Ectodermal cell (in vitro differentiated cells): ENCODE data around the gene FAM120C.

ENCODE experiments used
- H3K27ac ChIP-seq: 2 replicates; pipeline ENCODE4 v1.7.0; 2013; ENCODE audit warnings: mild to moderate bottlenecking, low read depth, low read length; ENCODE audit not compliant: insufficient read depth, poor library complexity, severe bottlenecking
- H3K27me3 ChIP-seq: 2 replicates; pipeline ENCODE4 v1.7.0; 2013; ENCODE audit warnings: mild to moderate bottlenecking, low read length; ENCODE audit not compliant: insufficient read depth, control insufficient read depth, poor library complexity, severe bottlenecking
- H3K36me3 ChIP-seq: one replicate; pipeline ENCODE4 v1.7.0; 2013; ENCODE audit warnings: low read length; ENCODE audit not compliant: control insufficient read depth, insufficient read depth
- H3K4me1 ChIP-seq: one replicate; pipeline ENCODE4 v1.7.0; 2013; ENCODE audit warnings: low read length; ENCODE audit not compliant: control insufficient read depth, insufficient read depth
- H3K4me3 ChIP-seq: 2 replicates; pipeline ENCODE4 v1.7.0; 2013; ENCODE audit warnings: low read depth, low read length, control low read depth; ENCODE audit not compliant: insufficient read depth
- H3K9me3 ChIP-seq: 2 replicates; pipeline ENCODE4 v1.7.0; 2013; ENCODE audit warnings: mild to moderate bottlenecking, low read length, moderate library complexity; ENCODE audit not compliant: control insufficient read depth
- WGBS, 2 experiments: methylation state at CpG; one replicate each; pipeline ENCODE4 v1.1.7; 2013; ENCODE audit warnings: missing lambda C conversion rate in 2 of 2; 5-methylcytosine and 5-hydroxymethylcytosine counted together

Gene FAM120C

DNA sequence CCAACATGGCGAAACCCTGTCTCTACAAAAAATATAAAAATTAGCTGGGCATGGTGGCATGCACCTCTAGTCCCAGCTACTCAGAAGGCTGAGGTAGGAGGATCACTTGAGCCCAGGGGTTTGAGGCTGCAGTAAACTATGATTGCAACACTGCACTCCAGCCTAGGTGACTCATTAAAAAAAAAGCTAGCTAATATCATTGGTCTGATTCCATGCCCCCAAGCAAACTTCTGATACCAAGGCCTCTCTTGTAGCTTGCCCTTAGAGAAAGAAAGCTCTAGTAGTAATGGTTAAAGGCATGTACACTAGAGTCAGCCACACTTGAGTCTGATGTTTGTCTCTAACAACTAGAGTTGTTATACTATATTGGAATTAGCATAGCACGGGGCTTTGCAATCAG is 106.2 kb downstream of the FAM120C start:
- Histone ChIP-seq H3K4me1 (no peaks in the 10 kb centered on the region), H3K4me3 (no peak overlapping the region), H3K36me3 (no peaks in the 10 kb centered on the region), H3K9me3 (no peaks in the 10 kb centered on the region), H3K27me3 (no peaks in the 10 kb centered on the region), H3K27ac (no peak overlapping the region)
- WGBS, 2 experiments: 95 to 98% methylated on average over 2 of the region's 2 CpGs

DNA sequence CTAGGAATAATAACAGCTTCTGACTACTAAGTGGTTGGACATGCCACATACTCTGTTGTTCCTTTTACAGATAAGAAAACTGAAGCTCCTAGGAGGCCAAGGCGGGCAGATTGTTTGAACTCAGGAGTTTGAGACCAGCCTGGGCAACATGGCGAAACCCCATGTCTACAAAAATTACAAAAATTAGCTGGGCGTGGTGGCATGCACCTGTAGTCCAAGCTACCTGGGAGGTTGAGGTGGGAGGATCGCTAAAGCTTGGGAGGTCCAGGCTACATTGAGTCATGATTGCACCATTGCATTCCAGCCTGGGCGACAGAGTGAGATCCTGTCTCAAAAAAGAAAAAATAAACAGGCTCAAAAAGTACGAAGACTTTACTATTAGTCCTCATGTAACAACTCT is 108.2 kb downstream of the FAM120C start:
- H3K36me3 ChIP-seq: no peaks in the 10 kb centered on the region
- no peaks in the 10 kb centered on the region for H3K4me1 ChIP-seq
- WGBS, 2 experiments: 97 to 98% methylated on average over 5 to 6 of the region's 6 CpGs

DNA sequence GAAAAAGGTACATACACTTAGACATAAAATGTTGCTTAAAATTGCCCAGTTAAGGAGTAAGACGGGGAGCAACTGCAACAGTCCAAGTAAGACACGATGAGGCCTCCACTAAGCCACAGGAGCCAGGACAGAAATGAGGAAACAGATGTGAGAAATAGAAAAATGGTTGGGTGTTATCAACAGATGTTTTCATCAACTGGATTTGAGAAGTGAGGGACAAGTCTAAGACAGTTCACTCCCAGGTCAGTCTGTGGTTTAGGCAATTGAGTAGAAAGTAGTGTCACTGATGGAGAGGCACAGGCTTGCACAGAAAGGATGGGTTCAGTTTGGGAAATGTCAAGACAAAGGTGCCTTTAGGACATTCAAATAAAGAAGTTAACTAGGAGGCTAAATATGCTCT is 115.3 kb downstream of the FAM120C start:
- Histone ChIP-seq H3K9me3 (no peaks in the 10 kb centered on the region), H3K27me3 (no peaks in the 10 kb centered on the region), H3K27ac (no peak overlapping the region), H3K4me1 (no peaks in the 10 kb centered on the region), H3K4me3 (no peak overlapping the region), H3K36me3 (no peaks in the 10 kb centered on the region)
- WGBS, 2 experiments: 92 to 98% methylated on average over 2 of the region's 2 CpGs

More for the DNA sequence above, 108.2 kb downstream of the FAM120C start:
- Histone ChIP-seq H3K27ac (no peak overlapping the region), H3K4me3 (no peak overlapping the region), H3K27me3 (no peaks in the 10 kb centered on the region), H3K9me3 (no peaks in the 10 kb centered on the region)

DNA sequence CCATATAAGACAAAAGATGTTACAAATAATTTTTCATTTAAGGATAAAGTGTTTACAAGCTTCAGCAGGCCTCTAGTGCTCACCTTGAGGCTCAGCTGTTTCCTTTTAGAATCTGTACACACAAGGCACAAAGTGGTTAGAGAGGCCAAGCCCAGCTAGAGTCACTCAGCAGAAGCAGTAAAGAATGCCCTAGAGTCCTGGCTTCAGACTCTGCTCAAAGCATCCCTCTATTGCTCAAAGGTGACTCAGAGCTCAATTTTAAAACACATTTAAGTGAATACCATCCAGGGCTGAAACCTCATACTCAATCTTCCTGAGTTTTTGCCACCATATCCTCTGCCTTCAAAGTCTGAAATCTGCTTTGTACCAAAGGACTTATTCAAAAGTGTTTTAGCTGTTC is 116.2 kb downstream of the FAM120C start:
- H3K27me3 ChIP-seq: no peaks in the 10 kb centered on the region
- H3K27ac ChIP-seq: no peak overlapping the region

DNA sequence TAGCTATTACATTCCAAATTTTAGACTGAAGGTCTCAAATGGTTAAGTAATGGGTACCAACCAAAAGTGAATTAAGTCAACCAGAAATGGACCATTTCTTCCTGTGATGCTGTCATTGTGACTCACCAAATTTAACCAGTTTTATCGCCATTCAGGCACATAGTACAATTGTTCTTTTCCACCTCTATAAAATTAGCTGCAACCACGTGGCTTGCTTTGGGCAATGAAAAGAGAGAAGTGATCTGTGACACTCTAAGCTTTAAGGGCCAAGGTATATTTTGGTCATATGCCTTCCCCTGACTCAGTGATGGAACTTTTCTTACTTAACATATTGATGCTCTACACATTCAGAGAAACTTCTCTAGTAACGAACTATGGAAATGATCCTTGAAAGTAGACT is 118.5 kb downstream of the FAM120C start:
- 86 to 100% methylated on average over 2 to 3 of the region's 3 CpGs for WGBS, 2 experiments
- H3K27me3 ChIP-seq: no peaks in the 10 kb centered on the region
- no peak overlapping the region for H3K4me3 ChIP-seq
- H3K9me3 ChIP-seq: no peaks in the 10 kb centered on the region
- H3K36me3 ChIP-seq: no peaks in the 10 kb centered on the region
- H3K4me1 ChIP-seq: no peaks in the 10 kb centered on the region
- H3K27ac ChIP-seq: no peak overlapping the region

More for the DNA sequence above, 116.2 kb downstream of the FAM120C start:
- H3K36me3 ChIP-seq: no peaks in the 10 kb centered on the region
- no peaks in the 10 kb centered on the region for H3K9me3 ChIP-seq
- no peaks in the 10 kb centered on the region for H3K4me1 ChIP-seq
- H3K4me3 ChIP-seq: no peak overlapping the region

DNA sequence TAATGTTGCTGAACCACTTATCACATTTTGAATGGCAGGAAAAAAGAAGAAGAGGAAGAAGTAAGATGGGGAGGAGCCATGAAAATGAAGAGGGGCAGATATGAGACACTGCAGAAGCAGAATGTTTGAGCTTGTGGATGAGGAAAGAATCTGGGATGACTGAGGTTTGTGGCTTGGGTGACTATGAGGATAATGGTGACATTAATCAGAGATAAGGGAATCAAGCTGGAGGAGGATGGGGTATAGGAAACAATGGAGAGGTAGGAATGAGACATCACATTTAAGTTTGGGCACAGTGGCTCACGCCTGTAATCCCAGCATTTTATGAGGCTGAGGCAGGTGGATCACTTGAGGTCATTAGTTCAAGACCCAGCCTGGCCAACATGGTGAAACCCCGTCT is 119.7 kb downstream of the FAM120C start:
- Histone ChIP-seq H3K27ac (no peak overlapping the region), H3K4me1 (no peaks in the 10 kb centered on the region), H3K9me3 (no peaks in the 10 kb centered on the region), H3K36me3 (no peaks in the 10 kb centered on the region), H3K4me3 (no peak overlapping the region), H3K27me3 (no peaks in the 10 kb centered on the region)
- 87 to 90% methylated on average over 2 of the region's 2 CpGs for WGBS, 2 experiments

DNA sequence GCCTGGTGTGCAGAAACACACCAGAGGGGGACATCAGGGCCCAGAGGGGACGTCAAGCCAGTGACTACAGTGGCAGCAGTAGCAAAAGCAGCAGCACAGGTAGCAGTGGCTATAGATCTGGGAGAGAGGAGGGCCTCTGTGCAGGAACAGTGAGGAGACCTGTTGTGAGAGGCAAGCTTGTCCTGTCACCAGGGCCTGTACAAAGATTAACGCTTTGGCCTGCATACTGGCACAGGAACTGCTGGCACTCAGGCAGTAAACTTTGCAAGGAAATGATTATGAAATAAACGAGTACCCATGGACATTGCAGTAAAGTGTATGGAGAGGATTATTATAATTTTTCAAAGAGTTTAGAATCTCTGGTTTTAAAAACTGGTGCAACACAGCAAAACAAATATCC is 133.3 kb downstream of the FAM120C start:
- Histone ChIP-seq H3K4me1 (peaks cover 7% of the 10 kb centered on the region), H3K36me3 (no peaks in the 10 kb centered on the region), H3K27me3 (no peaks in the 10 kb centered on the region), H3K27ac (no peak overlapping the region), H3K9me3 (no peaks in the 10 kb centered on the region), H3K4me3 (no peak overlapping the region)
- WGBS, 2 experiments: 73 to 77% methylated on average over 2 to 3 of the region's 3 CpGs

DNA sequence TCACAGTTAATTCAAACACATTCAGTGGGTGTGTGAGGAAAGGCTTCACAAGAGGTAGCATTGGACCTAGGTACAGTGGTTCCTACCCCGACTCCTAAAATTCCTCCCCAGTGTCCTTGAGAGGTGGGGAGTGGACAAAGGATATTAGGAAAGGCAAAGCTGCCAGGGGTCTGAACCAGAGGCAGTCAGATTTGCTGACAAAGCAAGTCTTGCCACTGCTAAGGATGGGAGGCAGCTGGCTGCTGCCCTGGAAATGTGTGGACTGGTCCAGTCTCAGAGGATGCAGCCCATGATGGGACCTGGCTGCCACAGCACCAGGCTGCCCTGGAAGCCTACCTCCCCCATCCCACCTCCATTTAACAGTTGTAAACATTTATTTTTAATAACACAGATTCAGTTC is 134.6 kb downstream of the FAM120C start:
- 100% methylated on average over 1 of the region's 1 CpG for WGBS, 2 experiments
- Histone ChIP-seq H3K4me3 (no peak overlapping the region), H3K36me3 (no peaks in the 10 kb centered on the region), H3K4me1 (peaks cover 7% of the 10 kb centered on the region), H3K9me3 (no peaks in the 10 kb centered on the region), H3K27ac (no peak overlapping the region), H3K27me3 (no peaks in the 10 kb centered on the region)

DNA sequence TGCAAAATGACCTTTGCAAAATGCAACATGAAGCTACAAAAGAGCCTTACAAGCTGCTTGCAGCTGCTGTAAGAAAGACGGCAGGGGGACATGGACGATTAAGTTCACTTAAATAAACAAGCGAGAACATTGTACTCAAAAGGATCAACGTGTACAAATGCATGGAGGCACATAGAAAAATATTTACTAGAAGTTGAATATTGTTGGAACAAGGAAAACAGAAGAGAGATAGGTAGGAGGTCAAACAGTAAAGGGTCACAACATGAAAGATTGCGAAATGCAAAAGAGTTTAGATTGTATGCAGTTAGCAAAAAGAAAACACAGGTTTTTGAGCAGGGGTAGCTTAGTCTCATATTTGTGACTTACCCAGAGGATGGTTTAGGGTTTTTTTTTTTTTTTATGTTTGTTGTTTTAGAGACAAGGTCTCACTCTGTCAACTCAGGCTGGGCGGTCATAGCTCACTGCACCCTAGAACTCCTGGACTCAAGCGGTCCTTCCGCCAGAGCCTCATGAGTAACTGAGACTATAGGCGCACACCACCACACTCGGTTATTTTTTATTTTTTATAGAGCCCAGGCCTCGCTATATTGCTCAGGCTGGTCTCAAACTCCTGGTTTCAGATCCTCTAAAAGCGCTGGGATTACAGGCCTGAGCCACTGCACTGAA is 137.4 kb downstream of the FAM120C start:
- Histone ChIP-seq H3K4me1 (peaks cover 7% of the 10 kb centered on the region), H3K36me3 (peaks cover 5% of the 10 kb centered on the region), H3K9me3 (no peaks in the 10 kb centered on the region), H3K27me3 (no peaks in the 10 kb centered on the region), H3K4me3 (no peak overlapping the region), H3K27ac (peak overlapping the region; percentile 95)
- WGBS, 2 experiments: 89 to 94% methylated on average over 12 of the region's 12 CpGs

DNA sequence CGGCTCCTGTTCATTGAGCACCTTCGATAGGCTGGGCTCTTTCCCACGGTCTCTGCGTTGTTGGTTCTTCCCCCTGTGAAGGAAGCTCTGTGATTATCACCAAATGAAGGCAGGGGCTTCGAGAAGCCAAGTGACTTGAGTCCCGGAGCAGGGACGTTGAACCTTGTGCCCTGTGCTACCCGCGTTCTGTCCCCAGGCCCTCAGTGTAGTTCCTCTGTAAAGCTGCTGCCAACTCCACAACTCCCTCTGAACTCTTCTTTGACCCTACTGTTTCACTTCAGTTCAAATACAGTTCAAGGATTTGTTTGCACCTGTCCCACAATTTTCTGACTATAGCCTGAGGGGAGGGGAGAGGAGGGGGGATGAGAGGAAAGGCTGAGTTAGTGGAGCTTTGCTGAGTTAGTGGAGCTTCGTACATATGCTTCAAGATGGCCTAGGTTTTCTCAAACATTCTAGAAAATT is 138.1 kb downstream of the FAM120C start:
- peaks cover 5% of the 10 kb centered on the region for H3K36me3 ChIP-seq
- H3K9me3 ChIP-seq: no peaks in the 10 kb centered on the region
- peak overlapping the region; percentile 38 for H3K4me3 ChIP-seq
- 6 to 14% methylated on average over 9 to 10 of the region's 10 CpGs for WGBS, 2 experiments
- peak overlapping the region; percentile 95 for H3K27ac ChIP-seq
- peaks cover 7% of the 10 kb centered on the region for H3K4me1 ChIP-seq
- no peaks in the 10 kb centered on the region for H3K27me3 ChIP-seq
